ENCODE data around the gene KDM4D. TPM values are rescaled to one million over a fixed set of nuclear protein-coding genes. Genes with fewer than 3 reads are reported as not detected.

The KDM4D gene
- total and polyA plus RNA-seq, 7 experiments from 2014 or later: 0.32 to 0.70 (median 0.66) TPM

GRCh38 chr11:94948070-94948617 is 25.4 kb upstream of the KDM4D start:
- ChIA-PET CTCF (no interaction called here), POLR2A (interaction anchor here (0.7 kb wide), 1 partner anchor 413 kb away, joined by 3 read pairs; no protein-coding TSS in a partner anchor)
- H3K27ac Mint-ChIP-seq: no peak overlapping the region

DNA sequence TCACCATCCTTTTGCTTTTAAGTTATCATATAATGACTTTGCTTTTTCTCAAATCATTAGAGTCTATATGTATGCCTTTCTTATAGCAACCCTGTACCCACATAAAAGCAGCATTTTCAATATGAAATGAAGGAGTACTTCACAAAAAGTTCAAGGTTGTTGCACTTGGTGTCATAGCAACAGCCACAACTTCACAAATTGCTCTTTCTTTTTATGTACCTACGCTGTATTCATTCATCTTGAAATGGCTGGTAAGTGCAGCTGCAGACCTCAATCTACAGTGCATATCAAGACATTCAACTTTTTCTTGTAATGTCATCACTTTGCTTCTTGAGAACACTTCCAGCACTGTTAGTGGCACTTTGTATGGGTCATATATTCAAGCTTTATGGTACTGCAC is 18.8 kb upstream of the KDM4D start:
- Mint-ChIP-seq H3K27me3 (peaks cover 0 to 11% (median 0%) of the 10 kb centered on the region in 5 donors), H3K27ac (peak overlapping the region in 2 of 9 donors; percentile 29 to 37), H3K9me3 (peaks cover 0 to 5% (median 0%) of the 10 kb centered on the region in 11 donors), H3K4me3 (no peak overlapping the region), H3K36me3 (peaks cover 0 to 13% (median 6%) of the 10 kb centered on the region in 5 donors), H3K4me1 (peaks cover 0 to 10% (median 8%) of the 10 kb centered on the region in 7 donors)
- intact Hi-C loops (cut with micrococcal nuclease): no loop called here
- CTCF ChIA-PET: no interaction called here
- no peak overlapping the region for H3K27ac ChIP-seq (ENCODE audit: low read depth, low read length)
- no peak overlapping the region for H3K4me3 ChIP-seq (ENCODE audit: low read length)
- POLR2A ChIA-PET: no interaction called here
- no peaks in the 10 kb centered on the region for H3K27me3 ChIP-seq (ENCODE audit: control insufficient read depth in 2 of 2, insufficient read depth in 2 of 2, low read length in 2 of 2)
- H3K4me1 ChIP-seq (ENCODE audit: control insufficient read depth in 2 of 2, insufficient read depth in 2 of 2, low read length in 2 of 2): no peaks in the 10 kb centered on the region
- peaks cover 0 to 11% (median 0%) of the 10 kb centered on the region in 3 experiments for H3K36me3 ChIP-seq (ENCODE audit: control insufficient read depth in 2 of 3, insufficient read depth in 3 of 3, low read length in 3 of 3)
- peak; percentile 61 for ATAC-seq
- H3K9me3 ChIP-seq (ENCODE audit: control insufficient read depth in 2 of 3, low read length in 3 of 3): no peaks in the 10 kb centered on the region
- DNase-seq: peak in 6 of 9 donors; percentile 13 to 55 (median 26)

More at GRCh38 chr11:94948070-94948617, 25.4 kb upstream of the KDM4D start:
- intact Hi-C loops (cut with micrococcal nuclease): no loop called here
- H3K4me3 ChIP-seq (ENCODE audit: low read length): no peak overlapping the region
- Mint-ChIP-seq H3K9me3 (peaks cover 0 to 7% (median 0%) of the 10 kb centered on the region in 11 donors), H3K27me3 (peaks cover 0 to 7% (median 4%) of the 10 kb centered on the region in 5 donors), H3K4me1 (peaks cover 0 to 10% (median 5%) of the 10 kb centered on the region in 7 donors), H3K36me3 (peaks cover 0 to 7% (median 0%) of the 10 kb centered on the region in 5 donors), H3K4me3 (no peak overlapping the region)
- H3K27me3 ChIP-seq (ENCODE audit: control insufficient read depth in 2 of 2, insufficient read depth in 2 of 2, low read length in 2 of 2): no peaks in the 10 kb centered on the region
- H3K9me3 ChIP-seq (ENCODE audit: control insufficient read depth in 2 of 3, low read length in 3 of 3): no peaks in the 10 kb centered on the region
- no peaks in the 10 kb centered on the region for H3K36me3 ChIP-seq (ENCODE audit: control insufficient read depth in 2 of 3, insufficient read depth in 3 of 3, low read length in 3 of 3)
- H3K27ac ChIP-seq (ENCODE audit: low read depth, low read length): no peak overlapping the region
- ATAC-seq (no peak), DNase-seq (no peak)
- no peaks in the 10 kb centered on the region for H3K4me1 ChIP-seq (ENCODE audit: control insufficient read depth in 2 of 2, insufficient read depth in 2 of 2, low read length in 2 of 2)

GRCh38 chr11:94956963-94957362 is 16.5 kb upstream of the KDM4D start:
- no peak overlapping the region for H3K27ac ChIP-seq (ENCODE audit: low read depth, low read length)
- intact Hi-C loops (cut with micrococcal nuclease): no loop called here
- Mint-ChIP-seq H3K4me3 (no peak overlapping the region), H3K9me3 (peaks cover 0 to 5% (median 0%) of the 10 kb centered on the region in 11 donors), H3K4me1 (peaks cover 0 to 10% (median 8%) of the 10 kb centered on the region in 7 donors), H3K36me3 (peaks cover 0 to 17% (median 15%) of the 10 kb centered on the region in 5 donors), H3K27ac (peak overlapping the region in 1 of 9 donors; percentile 12), H3K27me3 (peaks cover 0 to 11% (median 0%) of the 10 kb centered on the region in 5 donors)
- no peak for ATAC-seq
- H3K36me3 ChIP-seq (ENCODE audit: control insufficient read depth in 2 of 3, insufficient read depth in 3 of 3, low read length in 3 of 3): peaks cover 0 to 29% (median under 1%) of the 10 kb centered on the region in 3 experiments
- H3K4me1 ChIP-seq (ENCODE audit: control insufficient read depth in 2 of 2, insufficient read depth in 2 of 2, low read length in 2 of 2): no peaks in the 10 kb centered on the region
- no peaks in the 10 kb centered on the region for H3K9me3 ChIP-seq (ENCODE audit: control insufficient read depth in 2 of 3, low read length in 3 of 3)
- no peak overlapping the region for H3K4me3 ChIP-seq (ENCODE audit: low read length)
- no peak for DNase-seq
- CTCF ChIA-PET: no interaction called here
- POLR2A ChIA-PET: interaction anchor here (1.1 kb wide), 1 partner anchor 22 kb away, joined by 3 read pairs; no protein-coding TSS in a partner anchor
- no peaks in the 10 kb centered on the region for H3K27me3 ChIP-seq (ENCODE audit: control insufficient read depth in 2 of 2, insufficient read depth in 2 of 2, low read length in 2 of 2)

DNA sequence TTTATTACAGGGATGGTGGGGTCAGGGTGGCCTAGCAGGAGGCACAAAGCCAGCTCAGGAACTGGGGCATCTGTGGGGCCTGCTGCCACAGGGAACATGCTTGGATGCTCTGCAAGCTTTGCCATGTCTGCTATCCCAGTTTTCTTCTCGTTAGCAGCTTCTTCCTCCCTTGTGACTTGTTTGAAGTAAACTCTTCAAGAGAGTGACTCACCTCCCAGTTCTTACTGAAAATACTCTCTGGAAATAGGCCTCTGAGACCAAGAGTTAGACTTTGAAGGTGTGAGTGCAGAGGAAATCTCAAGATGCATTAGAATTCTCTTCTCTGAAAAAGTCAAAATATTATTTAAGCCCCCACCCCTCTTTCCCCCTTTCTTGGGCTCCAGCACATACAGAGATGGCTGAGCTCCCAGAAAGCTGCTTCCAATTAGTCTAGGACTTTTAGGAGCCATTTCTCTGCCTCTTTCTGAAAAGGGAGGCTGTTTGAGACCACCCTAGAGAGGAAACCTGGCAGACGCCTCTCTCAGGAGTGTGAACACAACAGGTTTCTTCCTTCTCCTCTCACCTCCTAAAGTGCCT is 15.3 kb upstream of the KDM4D start:
- Mint-ChIP-seq H3K36me3 (peaks cover 4 to 25% (median 15%) of the 10 kb centered on the region in 5 donors), H3K4me3 (no peak overlapping the region), H3K27ac (peak overlapping the region in 1 of 9 donors; percentile 52), H3K27me3 (peaks cover 0 to 7% (median 0%) of the 10 kb centered on the region in 5 donors), H3K9me3 (peaks cover 0 to 5% (median 0%) of the 10 kb centered on the region in 11 donors), H3K4me1 (peaks cover 0 to 10% (median 8%) of the 10 kb centered on the region in 7 donors)
- H3K4me3 ChIP-seq (ENCODE audit: low read length): no peak overlapping the region
- ATAC-seq: no peak
- no peaks in the 10 kb centered on the region for H3K4me1 ChIP-seq (ENCODE audit: control insufficient read depth in 2 of 2, insufficient read depth in 2 of 2, low read length in 2 of 2)
- DNase-seq: no peak
- ChIA-PET POLR2A (interaction anchor here (0.6 kb wide), 1 partner anchor 846 kb away, joined by 3 read pairs; no protein-coding TSS in a partner anchor), CTCF (no interaction called here)
- no peak overlapping the region for H3K27ac ChIP-seq (ENCODE audit: low read depth, low read length)
- no peaks in the 10 kb centered on the region for H3K9me3 ChIP-seq (ENCODE audit: control insufficient read depth in 2 of 3, low read length in 3 of 3)
- no peaks in the 10 kb centered on the region for H3K27me3 ChIP-seq (ENCODE audit: control insufficient read depth in 2 of 2, insufficient read depth in 2 of 2, low read length in 2 of 2)
- intact Hi-C loops (cut with micrococcal nuclease): no loop called here
- peaks cover 0 to 42% (median 11%) of the 10 kb centered on the region in 3 experiments for H3K36me3 ChIP-seq (ENCODE audit: control insufficient read depth in 2 of 3, insufficient read depth in 3 of 3, low read length in 3 of 3)

DNA sequence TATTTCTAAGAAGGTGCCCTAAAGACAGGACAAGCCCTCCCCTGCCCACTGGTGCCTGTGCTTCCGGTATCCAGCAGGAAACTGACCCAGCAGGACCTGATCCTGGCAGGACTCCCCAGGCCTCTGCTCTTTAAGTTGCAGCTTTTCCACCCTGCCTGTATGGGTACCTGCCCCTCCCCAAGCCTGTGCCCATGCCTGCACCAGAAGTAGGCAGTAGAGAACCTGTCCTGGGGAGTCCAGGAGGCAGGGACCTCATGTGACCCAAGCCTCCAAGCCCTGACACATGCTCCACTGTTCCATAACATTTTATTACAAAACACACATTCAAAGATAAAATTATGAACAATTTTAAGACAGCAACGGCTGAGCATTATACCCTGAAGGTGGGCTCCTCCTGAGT is 14.3 kb upstream of the KDM4D start:
- no peak overlapping the region for H3K4me3 ChIP-seq (ENCODE audit: low read length)
- H3K9me3 ChIP-seq (ENCODE audit: control insufficient read depth in 2 of 3, low read length in 3 of 3): no peaks in the 10 kb centered on the region
- no peaks in the 10 kb centered on the region for H3K27me3 ChIP-seq (ENCODE audit: control insufficient read depth in 2 of 2, insufficient read depth in 2 of 2, low read length in 2 of 2)
- Mint-ChIP-seq H3K4me3 (no peak overlapping the region), H3K27me3 (peaks cover 0 to 2% (median 0%) of the 10 kb centered on the region in 5 donors), H3K36me3 (peaks cover 8 to 35% (median 20%) of the 10 kb centered on the region in 5 donors), H3K27ac (no peak overlapping the region), H3K4me1 (peaks cover 0 to 10% (median 8%) of the 10 kb centered on the region in 7 donors), H3K9me3 (peaks cover 0 to 5% (median 0%) of the 10 kb centered on the region in 11 donors)
- H3K27ac ChIP-seq (ENCODE audit: low read depth, low read length): no peak overlapping the region
- POLR2A ChIA-PET: no interaction called here
- no peak for DNase-seq
- H3K36me3 ChIP-seq (ENCODE audit: control insufficient read depth in 2 of 3, insufficient read depth in 3 of 3, low read length in 3 of 3): peaks cover 0 to 51% (median 18%) of the 10 kb centered on the region in 3 experiments
- CTCF ChIA-PET: no interaction called here
- H3K4me1 ChIP-seq (ENCODE audit: control insufficient read depth in 2 of 2, insufficient read depth in 2 of 2, low read length in 2 of 2): no peaks in the 10 kb centered on the region
- intact Hi-C loops (cut with micrococcal nuclease): no loop called here
- no peak for ATAC-seq

GRCh38 chr11:94960488-94960887 is 13.0 kb upstream of the KDM4D start:
- ChIA-PET CTCF (no interaction called here), POLR2A (interaction anchor here (0.6 to 0.9 kb wide), 2 partner anchors 42 to 190 kb away, joined by 3 read pairs; no protein-coding TSS in a partner anchor)
- H3K27ac Mint-ChIP-seq: no peak overlapping the region
- ATAC-seq: no peak
- Histone ChIP-seq H3K36me3 (ENCODE audit: control insufficient read depth in 2 of 3, insufficient read depth in 3 of 3, low read length in 3 of 3) (peaks cover 8 to 64% (median 21%) of the 10 kb centered on the region in 3 experiments), H3K4me3 (ENCODE audit: low read length) (no peak overlapping the region), H3K27ac (ENCODE audit: low read depth, low read length) (no peak overlapping the region), H3K4me1 (ENCODE audit: control insufficient read depth in 2 of 2, insufficient read depth in 2 of 2, low read length in 2 of 2) (no peaks in the 10 kb centered on the region), H3K27me3 (ENCODE audit: control insufficient read depth in 2 of 2, insufficient read depth in 2 of 2, low read length in 2 of 2) (no peaks in the 10 kb centered on the region), H3K9me3 (ENCODE audit: control insufficient read depth in 2 of 3, low read length in 3 of 3) (no peaks in the 10 kb centered on the region)
- no peak for DNase-seq
- H3K9me3 Mint-ChIP-seq: no peaks in the 10 kb centered on the region
- peaks cover 3 to 11% (median 4%) of the 10 kb centered on the region in 7 donors for H3K4me1 Mint-ChIP-seq
- no peak overlapping the region for H3K4me3 Mint-ChIP-seq
- no peaks in the 10 kb centered on the region for H3K27me3 Mint-ChIP-seq
- intact Hi-C loops (cut with micrococcal nuclease): no loop called here
- H3K36me3 Mint-ChIP-seq: peaks cover 17 to 48% (median 29%) of the 10 kb centered on the region in 5 donors

All from naive thymus-derived CD4-positive, alpha-beta T cell (primary cell).